WI38 (cell line): ENCODE results near the gene AHRR.
"Not testable (repeated sequence)": the region's sequence is repeated elsewhere in the genome, so short reads cannot be mapped to it uniquely, and the experiment has no call there.

ENCODE experiments used
- H3K4me3 ChIP-seq: 2 replicates; pipeline ENCODE4 v1.5.1; 2011; ENCODE audit warnings: low read depth, mild to moderate bottlenecking, control low read depth, low read length
- TF ChIP-seq, protein P1 (sequence below): IDR thresholded peaks from 2 replicates; pipeline ENCODE4 v1.5.1; 2012; ENCODE audit warnings: low read depth, mild to moderate bottlenecking, control low read depth, low read length

The AHRR gene

DNA sequence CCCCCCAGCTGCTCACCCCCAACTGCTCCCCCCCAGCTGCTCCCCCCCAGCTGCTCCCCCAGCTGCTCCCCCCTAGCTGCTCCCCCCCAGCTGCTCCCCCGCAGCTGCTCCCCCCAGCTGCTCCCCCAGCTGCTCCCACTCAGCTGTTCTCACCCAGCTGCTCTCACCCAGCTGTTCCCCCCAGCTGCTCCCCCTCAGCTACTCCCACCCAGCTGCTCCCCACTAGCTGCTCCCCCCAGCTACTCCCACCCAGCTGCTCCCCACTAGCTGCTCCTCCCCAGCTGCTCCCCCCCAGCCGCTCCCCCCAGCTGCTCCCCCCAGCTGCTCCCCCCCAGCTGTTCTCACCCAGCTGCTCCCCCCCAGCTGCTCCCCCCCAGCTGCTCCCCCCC is 22.8 kb upstream of the AHRR start:
- TF ChIP-seq, protein P1, sequence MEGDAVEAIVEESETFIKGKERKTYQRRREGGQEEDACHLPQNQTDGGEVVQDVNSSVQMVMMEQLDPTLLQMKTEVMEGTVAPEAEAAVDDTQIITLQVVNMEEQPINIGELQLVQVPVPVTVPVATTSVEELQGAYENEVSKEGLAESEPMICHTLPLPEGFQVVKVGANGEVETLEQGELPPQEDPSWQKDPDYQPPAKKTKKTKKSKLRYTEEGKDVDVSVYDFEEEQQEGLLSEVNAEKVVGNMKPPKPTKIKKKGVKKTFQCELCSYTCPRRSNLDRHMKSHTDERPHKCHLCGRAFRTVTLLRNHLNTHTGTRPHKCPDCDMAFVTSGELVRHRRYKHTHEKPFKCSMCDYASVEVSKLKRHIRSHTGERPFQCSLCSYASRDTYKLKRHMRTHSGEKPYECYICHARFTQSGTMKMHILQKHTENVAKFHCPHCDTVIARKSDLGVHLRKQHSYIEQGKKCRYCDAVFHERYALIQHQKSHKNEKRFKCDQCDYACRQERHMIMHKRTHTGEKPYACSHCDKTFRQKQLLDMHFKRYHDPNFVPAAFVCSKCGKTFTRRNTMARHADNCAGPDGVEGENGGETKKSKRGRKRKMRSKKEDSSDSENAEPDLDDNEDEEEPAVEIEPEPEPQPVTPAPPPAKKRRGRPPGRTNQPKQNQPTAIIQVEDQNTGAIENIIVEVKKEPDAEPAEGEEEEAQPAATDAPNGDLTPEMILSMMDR, result no peak
- H3K4me3 ChIP-seq, result no peak overlapping the region

DNA sequence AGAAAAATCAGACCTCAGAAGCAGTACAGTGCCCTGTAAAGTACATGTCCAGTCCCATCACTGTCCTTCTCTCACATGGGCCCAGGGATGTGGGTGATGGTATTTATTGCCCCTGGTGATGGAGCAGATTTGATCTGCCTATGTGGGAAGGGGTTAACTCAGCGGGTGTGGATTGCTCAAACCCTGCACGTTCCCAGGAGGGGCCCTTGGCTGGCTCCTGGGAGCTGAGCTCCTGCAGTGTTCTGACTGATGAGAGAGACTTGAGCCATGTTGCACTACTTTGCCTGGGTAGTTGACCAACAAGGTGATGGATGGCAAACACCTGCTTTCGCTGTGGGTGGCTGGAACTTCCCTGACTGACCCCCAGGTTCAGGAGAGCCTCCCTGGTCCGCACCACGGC is 21.6 kb upstream of the AHRR start:
- H3K4me3 ChIP-seq, result not testable (repeated sequence)

DNA sequence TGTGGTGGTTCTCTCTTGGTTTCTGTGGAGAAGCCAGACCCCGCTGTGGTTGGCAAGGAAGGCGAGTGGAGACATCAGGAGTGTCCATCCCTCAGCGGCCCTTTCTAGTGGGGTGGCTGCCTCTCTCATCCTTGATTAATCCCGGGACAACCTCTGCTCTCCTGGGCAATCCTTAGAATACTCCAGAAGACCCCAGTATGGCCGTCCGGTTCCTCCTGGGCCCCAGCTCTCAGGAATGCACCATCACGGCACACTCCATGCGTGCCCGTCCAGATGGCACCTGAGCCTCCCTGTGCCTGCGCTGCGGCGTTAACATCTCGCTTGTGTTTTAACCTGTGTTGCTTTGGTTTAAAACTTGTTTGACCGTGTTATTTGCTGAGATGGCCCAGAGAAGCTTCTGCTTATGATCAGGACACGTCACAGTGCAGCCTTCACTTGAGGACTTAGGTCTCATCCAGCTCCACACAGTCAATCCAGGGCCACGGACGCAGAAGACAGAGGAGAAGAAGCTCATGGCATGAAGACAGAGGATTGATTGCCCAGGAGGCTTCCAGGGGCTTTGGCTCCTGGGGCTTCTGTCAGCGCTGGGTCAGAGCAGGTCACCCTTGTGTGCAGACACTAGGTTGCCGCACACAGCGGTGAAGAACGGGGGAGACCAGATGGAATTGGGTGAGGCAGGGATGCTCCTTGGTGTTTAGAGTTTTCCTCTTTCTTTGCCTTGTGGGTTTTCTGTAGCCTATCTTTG is 20.7 kb upstream of the AHRR start:
- not testable (repeated sequence) for H3K4me3 ChIP-seq

DNA sequence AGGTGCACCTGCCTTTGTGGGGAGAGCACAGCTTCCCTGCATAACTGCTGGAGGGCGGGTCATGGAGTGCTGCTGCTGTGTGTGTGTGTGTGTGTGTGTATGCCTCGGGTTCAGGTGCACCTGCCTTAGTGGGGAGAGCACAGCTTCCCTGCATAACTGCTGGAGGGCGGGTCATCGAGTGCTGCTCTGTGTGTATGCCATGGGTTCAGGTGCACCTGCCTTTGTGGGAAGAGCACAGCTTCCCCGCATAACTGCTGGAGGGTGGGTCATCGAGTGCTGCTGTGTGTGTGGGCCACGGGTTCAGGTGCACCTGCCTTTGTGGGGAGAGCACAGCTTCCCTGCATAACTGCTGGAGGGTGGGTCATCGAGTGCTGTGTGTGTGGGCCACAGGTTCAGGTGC is 19.1 kb upstream of the AHRR start:
- H3K4me3 ChIP-seq, result not testable (repeated sequence)

DNA sequence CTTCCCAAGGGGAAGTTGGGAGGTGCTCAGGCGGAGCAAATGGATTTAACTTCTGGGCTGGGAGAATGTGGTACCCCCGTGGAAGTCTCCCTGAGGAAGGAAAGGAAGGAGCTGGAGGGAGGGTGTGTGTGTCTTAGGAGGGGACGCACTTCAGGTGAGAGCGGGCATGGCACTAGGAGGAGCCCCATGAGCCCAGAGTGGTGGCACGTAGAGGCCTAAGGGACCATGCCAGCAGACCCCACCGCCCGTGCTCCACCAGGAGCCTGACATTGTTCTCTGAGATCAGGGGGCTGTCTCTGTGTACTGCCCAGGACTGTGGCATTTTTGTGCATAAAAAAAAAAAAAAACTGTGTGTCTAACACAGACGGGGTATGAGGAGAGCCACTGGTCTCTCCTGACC is 18.5 kb upstream of the AHRR start:
- TF ChIP-seq, protein P1, result no peak
- H3K4me3 ChIP-seq, result no peak overlapping the region

DNA sequence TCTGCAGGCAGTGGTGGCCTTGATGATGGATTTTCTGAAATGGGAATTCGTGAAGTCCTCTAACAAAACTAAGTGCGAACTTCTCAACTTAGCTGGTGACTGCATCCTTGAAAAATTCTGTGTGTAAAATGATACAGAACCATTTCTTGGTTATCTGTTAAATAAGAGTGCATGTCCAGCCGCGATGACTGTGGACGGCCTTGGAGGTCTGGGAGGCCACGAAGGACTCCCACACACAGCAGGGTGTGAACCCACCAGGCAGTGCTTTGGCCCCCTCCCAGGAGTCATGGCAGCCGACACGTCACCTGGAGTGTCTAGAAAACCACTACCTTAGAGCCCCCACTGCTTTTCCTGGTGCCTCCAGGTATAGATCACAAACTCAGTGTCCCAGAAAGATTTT is 17.8 kb upstream of the AHRR start:
- not testable (repeated sequence) for H3K4me3 ChIP-seq

DNA sequence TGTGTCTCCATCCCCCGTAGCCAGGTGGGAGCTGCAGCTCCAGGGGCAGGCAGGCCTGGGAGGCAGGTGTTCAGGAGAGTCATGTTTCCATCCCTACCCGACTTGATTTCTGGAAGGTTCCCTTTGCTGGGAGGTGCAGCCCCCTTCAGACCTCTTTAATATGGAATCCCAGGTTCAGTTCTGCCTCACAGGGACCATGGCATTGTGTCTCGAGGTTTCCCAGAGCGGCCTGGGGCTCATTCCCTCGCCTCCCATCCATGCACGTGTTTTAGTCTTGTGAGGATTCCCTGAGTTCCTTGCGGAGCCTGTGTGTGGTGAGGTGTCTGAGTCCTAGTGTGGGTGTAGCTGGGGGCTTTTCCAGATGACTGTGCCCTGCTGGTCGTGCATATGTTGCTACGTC is 16.5 kb upstream of the AHRR start:
- TF ChIP-seq, protein P1, result no peak
- no peak overlapping the region for H3K4me3 ChIP-seq

DNA sequence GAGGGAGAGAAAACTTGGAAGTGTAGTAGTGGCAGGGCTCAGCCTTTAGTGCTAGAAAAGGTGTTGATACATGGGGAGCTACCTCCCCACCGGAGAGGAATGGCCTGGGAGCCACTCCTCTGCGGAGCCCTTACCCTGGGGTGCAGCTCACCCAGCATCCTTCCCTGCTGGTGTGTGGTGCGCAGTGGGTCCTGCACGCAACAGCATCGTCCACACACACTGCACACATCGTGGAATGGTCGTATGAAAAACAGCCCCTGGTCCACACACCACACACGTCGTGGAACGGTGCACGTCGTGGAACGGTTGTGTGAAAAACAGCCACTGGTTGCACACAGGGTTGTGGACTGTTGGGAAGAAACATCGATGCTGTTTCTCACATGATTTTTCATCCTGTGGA is 16.1 kb upstream of the AHRR start:
- no peak overlapping the region for H3K4me3 ChIP-seq
- TF ChIP-seq, protein P1, result no peak

DNA sequence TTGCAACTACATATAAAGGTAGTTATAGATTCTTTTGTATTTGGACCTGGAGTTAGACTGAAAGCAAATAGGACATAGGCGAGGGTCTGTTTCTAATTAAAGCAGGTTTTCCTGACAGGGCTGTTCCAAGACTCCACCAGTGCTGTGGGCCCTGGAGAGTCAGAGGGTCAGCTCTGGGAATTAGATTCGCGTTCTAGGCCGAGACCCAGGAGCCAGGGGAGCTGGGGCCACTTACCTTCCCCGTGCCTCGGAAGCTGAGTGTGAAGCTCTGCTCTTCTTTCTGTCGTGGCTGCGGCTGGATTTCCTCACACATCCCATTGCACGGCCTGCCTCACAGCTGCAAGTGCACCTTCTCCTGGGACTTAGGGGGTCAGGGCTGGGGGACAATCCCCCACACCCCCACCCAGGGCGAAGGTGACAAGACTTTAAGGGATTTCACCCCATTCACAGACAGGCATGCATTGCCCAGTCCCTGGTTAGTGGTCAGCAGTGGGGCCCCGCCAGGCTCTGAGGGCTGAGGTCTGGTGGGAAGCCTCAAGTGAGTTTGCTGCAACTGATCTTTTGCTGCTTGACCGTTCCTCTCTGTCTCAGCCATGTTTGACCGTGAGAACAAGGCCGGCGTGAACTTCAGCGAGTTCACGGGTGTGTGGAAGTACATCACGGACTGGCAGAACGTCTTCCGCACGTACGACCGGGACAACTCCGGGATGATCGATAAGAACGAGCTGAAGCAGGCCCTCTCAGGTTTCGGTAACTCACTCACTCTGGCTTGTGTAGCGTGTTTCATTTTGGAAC is 15.3 kb upstream of the AHRR start:
- TF ChIP-seq, protein P1, result no peak
- no peak overlapping the region for H3K4me3 ChIP-seq
